CD14-positive monocyte (primary cell): Measurements from ENCODE around the gene CADM1. TPM values are rescaled to one million over a fixed set of nuclear protein-coding genes. Genes with fewer than 3 reads are reported as not detected.

ENCODE experiments used
- DNase-seq, 3 donors: peaks; one replicate each; pipeline ENCODE4 v3.0.0-alpha.2; 2011 to 2022
- H2AFZ ChIP-seq: 2 replicates; pipeline ENCODE4 v1.6.0; 2012; ENCODE audit warnings: mild to moderate bottlenecking, low read depth, low read length, inconsistent platforms; ENCODE audit not compliant: insufficient read depth, poor library complexity, severe bottlenecking
- H3K27ac ChIP-seq, 2 donors: 1 replicate in 1 of 2; 2 replicates in 1 of 2; pipeline ENCODE4 v1.5.1; 2012 to 2013; ENCODE audit warnings: low read length in 2 of 2, control low read depth in 1 of 2, inconsistent platforms in 1 of 2, low read depth in 1 of 2, mild to moderate bottlenecking in 1 of 2
- H3K27me3 ChIP-seq, 2 donors: one replicate each; pipeline versions ENCODE4 v1.6.0 to v1.6.1; 2011 to 2013; ENCODE audit warnings: low read length in 2 of 2; ENCODE audit not compliant: control insufficient read depth in 2 of 2, insufficient read depth in 2 of 2
- H3K36me3 ChIP-seq, 2 donors: replicated peaks in 1 of 2; 1 replicate in 1 of 2; 2 replicates in 1 of 2; pipeline versions ENCODE4 v1.5.1 to v1.6.1; 2012 to 2013; ENCODE audit warnings: low read length in 2 of 2, control low read depth in 1 of 2, inconsistent platforms in 1 of 2, mild to moderate bottlenecking in 1 of 2; ENCODE audit not compliant: insufficient read depth in 2 of 2, control insufficient read depth in 1 of 2
- H3K4me1 ChIP-seq, 2 donors: 1 replicate in 1 of 2; 2 replicates in 1 of 2; pipeline versions ENCODE4 v1.5.1 to v1.6.1; 2012 to 2013; ENCODE audit warnings: low read length in 2 of 2, control low read depth in 1 of 2, inconsistent platforms in 1 of 2, mild to moderate bottlenecking in 1 of 2, moderate library complexity in 1 of 2; ENCODE audit not compliant: insufficient read depth in 2 of 2, control insufficient read depth in 1 of 2
- H3K4me2 ChIP-seq: replicated peaks from 2 replicates; pipeline ENCODE3; 2012; ENCODE audit warnings: low read length, moderate library complexity, mild to moderate bottlenecking; ENCODE audit not compliant: poor library complexity, severe bottlenecking; ENCODE audit errors: extremely low read depth
- H3K4me3 ChIP-seq, 3 experiments: fragments of 200-600 bp in 1 of 3; sonication (generic) in 1 of 3; replicated peaks in 1 of 3; 1 replicate in 2 of 3; 2 replicates in 1 of 3; pipeline ENCODE4 v1.5.1; 2011 to 2013; ENCODE audit warnings: low read length in 3 of 3, mild to moderate bottlenecking in 3 of 3, control low read depth in 2 of 3, low read depth in 2 of 3, inconsistent platforms in 1 of 3, moderate library complexity in 1 of 3
- H3K79me2 ChIP-seq: 2 replicates; pipeline ENCODE4 v1.6.0; 2012; ENCODE audit warnings: mild to moderate bottlenecking, control low read depth, inconsistent platforms, low read length, moderate library complexity; ENCODE audit not compliant: insufficient read depth
- H3K9ac ChIP-seq: 2 replicates; pipeline ENCODE4 v1.6.0; 2017; ENCODE audit warnings: low read length, mild to moderate bottlenecking; ENCODE audit not compliant: insufficient read depth, poor library complexity, severe bottlenecking
- H3K9me3 ChIP-seq, 2 donors: replicated peaks in 1 of 2; 1 replicate in 1 of 2; 2 replicates in 1 of 2; pipeline versions ENCODE4 v1.5.1 to v1.6.1; 2012 to 2013; ENCODE audit warnings: low read length in 2 of 2, control low read depth in 1 of 2; ENCODE audit not compliant: control insufficient read depth in 1 of 2, insufficient read depth in 1 of 2
- H4K20me1 ChIP-seq: 2 replicates; pipeline ENCODE4 v1.6.0; 2012; ENCODE audit warnings: mild to moderate bottlenecking, low read length, control low read depth, moderate library complexity; ENCODE audit not compliant: insufficient read depth
- H3K27ac Mint-ChIP-seq, 7 donors: one replicate each; pipeline ENCODE4 v1.8.0; 2020; ENCODE audit warnings: mild to moderate bottlenecking in 7 of 7, mixed read lengths in 7 of 7, moderate library complexity in 6 of 7, inconsistent platforms in 2 of 7
- H3K27me3 Mint-ChIP-seq, 3 donors: one replicate each; pipeline ENCODE4 v1.8.0; 2021 to 2022; ENCODE audit warnings: low read depth in 3 of 3, mild to moderate bottlenecking in 3 of 3, mixed read lengths in 3 of 3, moderate library complexity in 3 of 3, inconsistent platforms in 1 of 3
- H3K36me3 Mint-ChIP-seq, 2 donors: one replicate each; pipeline ENCODE4 v1.8.0; 2020; ENCODE audit warnings: mixed read lengths in 2 of 2, inconsistent platforms in 1 of 2, mild to moderate bottlenecking in 1 of 2
- H3K4me1 Mint-ChIP-seq: one replicate; pipeline ENCODE4 v1.8.0; 2020; ENCODE audit warnings: mild to moderate bottlenecking, mixed read lengths
- H3K4me3 Mint-ChIP-seq, 2 donors: one replicate each; pipeline ENCODE4 v1.8.0; 2020; ENCODE audit warnings: mild to moderate bottlenecking in 2 of 2, mixed read lengths in 2 of 2, moderate library complexity in 1 of 2
- H3K9me3 Mint-ChIP-seq, 7 donors: one replicate each; pipeline ENCODE4 v1.8.0; 2020 to 2022; ENCODE audit warnings: mixed read lengths in 7 of 7, mild to moderate bottlenecking in 6 of 7, moderate library complexity in 6 of 7, inconsistent platforms in 2 of 7
- CTCF ChIP-seq: fragments of 200-600 bp; IDR thresholded peaks from one replicate; pipeline ENCODE4 v1.8.0; 2022; ENCODE audit warnings: antibody characterized with exemption, mild to moderate bottlenecking
- WGBS: methylation state at CpG from one replicate; pipeline ENCODE4 v1.1.5; 2013; ENCODE audit warnings: missing lambda C conversion rate; ENCODE audit not compliant: insufficient coverage; 5-methylcytosine and 5-hydroxymethylcytosine counted together
- intact Hi-C, 2 donors: fragments of 100-400 bp; cut with micrococcal nuclease; formaldehyde crosslinking; loops; one replicate each; pipeline versions ENCODE4 v1.15.0 to v1.15.1; 2023
- polyA plus RNA-seq, 3 donors: library from polyadenylated mRNA; depleted of rRNA in 1 of 3; unstranded in 2 of 3; stranded (reverse) in 1 of 3; fragments of 300-500 nt in 2 of 3; fragments of >200 nt in 1 of 3; fragmentation: Illumina TruSeq in 2 of 3; gene quantifications; 1 replicate in 2 of 3; 2 replicates in 1 of 3; pipeline ENCODE4 v1.2.3, GENCODE V29; 2012 to 2021

CADM1 gene
- polyA plus RNA-seq, 3 donors: not detected

GRCh38 chr11:115421352-115421991, 82.7 kb downstream of the CADM1 start:
- whole genome bisulfite sequencing: 94% methylated on average over 9 of the region's 9 CpGs
- H3K4me2 ChIP-seq: no peak overlapping the region

GRCh38 chr11:115420505-115420904, 83.7 kb downstream of the CADM1 start:
- Mint-ChIP-seq H3K27me3 (peaks cover 0 to 2% (median 0%) of the 10 kb centered on the region in 3 donors), H3K27ac (no peak overlapping the region), H3K4me3 (no peak overlapping the region), H3K4me1 (no peaks in the 10 kb centered on the region), H3K36me3 (no peaks in the 10 kb centered on the region), H3K9me3 (no peaks in the 10 kb centered on the region)
- no peaks in the 10 kb centered on the region for H4K20me1 ChIP-seq
- no peaks in the 10 kb centered on the region for H3K27me3 ChIP-seq
- no peak overlapping the region for H3K4me3 ChIP-seq
- no peaks in the 10 kb centered on the region for H3K36me3 ChIP-seq
- no peak overlapping the region for H3K9ac ChIP-seq
- no peak overlapping the region for H3K27ac ChIP-seq
- H3K4me1 ChIP-seq: no peaks in the 10 kb centered on the region
- no peak for TF ChIP-seq CTCF
- intact Hi-C loops: no loop called here
- no peak overlapping the region for H2AFZ ChIP-seq
- DNase-seq: no peak
- no peaks in the 10 kb centered on the region for H3K79me2 ChIP-seq
- no peak overlapping the region for H3K4me2 ChIP-seq
- 83% methylated on average over 3 of the region's 5 CpGs for WGBS
- H3K9me3 ChIP-seq: no peaks in the 10 kb centered on the region

More at GRCh38 chr11:115421352-115421991, 82.7 kb downstream of the CADM1 start:
- H2AFZ ChIP-seq: no peak overlapping the region
- H3K27me3 Mint-ChIP-seq: peaks cover 0 to 2% (median 2%) of the 10 kb centered on the region in 3 donors
- no peak overlapping the region for H3K27ac ChIP-seq
- H3K27me3 ChIP-seq: no peaks in the 10 kb centered on the region
- no peaks in the 10 kb centered on the region for H3K36me3 Mint-ChIP-seq
- no peak for DNase-seq
- intact Hi-C loops: no loop called here
- H3K9me3 Mint-ChIP-seq: no peaks in the 10 kb centered on the region
- no peaks in the 10 kb centered on the region for H3K36me3 ChIP-seq
- H3K4me3 Mint-ChIP-seq: no peak overlapping the region
- no peaks in the 10 kb centered on the region for H3K79me2 ChIP-seq
- H3K4me1 Mint-ChIP-seq: no peaks in the 10 kb centered on the region
- no peak overlapping the region for H3K9ac ChIP-seq
- no peaks in the 10 kb centered on the region for H4K20me1 ChIP-seq
- H3K27ac Mint-ChIP-seq: no peak overlapping the region
- no peak for TF ChIP-seq CTCF
- no peak overlapping the region for H3K4me3 ChIP-seq
- no peaks in the 10 kb centered on the region for H3K4me1 ChIP-seq
- H3K9me3 ChIP-seq: no peaks in the 10 kb centered on the region
